ENCODE data around the gene CLRN3. TPM values are rescaled to one million over a fixed set of nuclear protein-coding genes. Genes with fewer than 3 reads are reported as not detected.

CLRN3 gene
- total and polyA plus RNA-seq, 2 of the 8 experiments (the other 6 are each of a cell fraction or from before 2014, with no cell fraction given): not detected

- TF ChIP-seq TBP (IDR thresholded peaks at IDR 0.05; ENCODE audit: low read depth, low read length): no peak
These were observed 62.3 kb downstream of the CLRN3 start (continued) for GRCh38 chr10:127830414-127830813.

Other genes with a start within 250 kb of the CLRN3 start
- 1.0 and 1.4 TPM in 2 replicates for gene FOXI2, start 155.8 kb downstream of the CLRN3 start, total RNA-seq (2021; fragmentation: NEBNext Ultra II Directional; extraction: Animal tissue kit (Norgen Biotek cat#: 25700))
- gene FOXI2, start 155.8 kb downstream of the CLRN3 start, polyA plus RNA-seq (2011; rRNA removed): 1.0 and 1.9 TPM in 2 replicates
- 0.54 and 0.69 TPM in 2 replicates for gene PTPRE, start 14.2 kb upstream of the CLRN3 start, total RNA-seq (2021; fragmentation: NEBNext Ultra II Directional; extraction: Animal tissue kit (Norgen Biotek cat#: 25700))
- gene PTPRE, start 14.2 kb upstream of the CLRN3 start, polyA plus RNA-seq (2011; rRNA removed): 0.33 and 0.52 TPM in 2 replicates
- 83.3 and 85.1 TPM in 2 replicates for gene MKI67, start 233.5 kb upstream of the CLRN3 start, total RNA-seq (2021; fragmentation: NEBNext Ultra II Directional; extraction: Animal tissue kit (Norgen Biotek cat#: 25700))
- gene MKI67, start 233.5 kb upstream of the CLRN3 start, polyA plus RNA-seq (2011; rRNA removed): 13.0 and 15.8 TPM in 2 replicates

Data from H1 (cell line).